WI38 (cell line): ENCODE measurements around the gene WWOX.

Experiments
- H3K4me3 ChIP-seq: 2 replicates; pipeline ENCODE4 v1.5.1; 2011; ENCODE audit warnings: low read depth, mild to moderate bottlenecking, control low read depth, low read length
- CTCF ChIP-seq: IDR thresholded peaks from 2 replicates; pipeline ENCODE4 v1.5.1; 2012; ENCODE audit warnings: low read depth, mild to moderate bottlenecking, control low read depth, low read length

The WWOX gene

GRCh38 chr16:79007614-79008013, 908.2 kb downstream of the WWOX start:
- no peak overlapping the region for H3K4me3 ChIP-seq
- no peak for TF ChIP-seq CTCF

DNA sequence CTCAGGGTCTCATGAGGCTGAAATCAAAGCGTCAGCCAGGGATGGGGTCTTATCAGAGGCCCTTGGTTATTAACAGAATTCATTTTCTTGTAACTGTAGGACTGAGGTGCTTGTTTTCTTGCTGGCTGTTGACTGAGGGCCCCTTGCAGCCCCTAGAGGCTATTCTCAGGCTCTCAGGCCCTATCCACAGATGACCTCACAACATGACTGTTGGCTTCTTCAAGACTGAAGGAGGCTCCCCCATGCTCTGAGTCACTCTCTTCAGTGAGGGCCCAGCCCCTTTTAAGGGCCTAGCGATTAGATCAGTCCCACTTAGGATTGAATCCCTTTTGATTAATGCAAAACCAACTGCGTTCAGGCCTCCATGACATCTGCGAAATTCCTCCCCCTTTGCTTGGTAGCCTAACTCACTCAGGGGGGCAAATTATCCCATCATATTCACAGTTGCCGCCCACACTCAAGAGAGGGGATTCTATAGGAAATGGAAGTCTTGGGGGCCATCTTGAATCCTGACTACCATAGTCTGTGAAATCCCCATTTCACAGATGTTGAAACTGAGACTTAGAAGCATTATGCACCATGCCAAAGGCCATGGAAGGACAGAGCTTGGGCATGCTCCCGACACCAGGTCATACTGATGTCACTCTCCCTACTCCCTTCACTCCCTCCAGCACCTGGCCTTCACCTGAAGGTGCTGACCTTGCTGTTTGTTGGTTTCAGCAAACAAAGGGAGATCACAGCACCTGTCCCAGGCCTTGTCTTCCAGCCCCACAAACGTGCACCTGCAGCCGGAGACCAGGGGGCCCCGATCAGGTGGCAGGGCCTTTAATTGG, 908.8 kb downstream of the WWOX start:
- TF ChIP-seq CTCF, result no peak
- no peak overlapping the region for H3K4me3 ChIP-seq

GRCh38 chr16:79008869-79009179, 909.4 kb downstream of the WWOX start:
- H3K4me3 ChIP-seq, result no peak overlapping the region
- no peak for TF ChIP-seq CTCF

GRCh38 chr16:79009896-79010295, 910.4 kb downstream of the WWOX start:
- H3K4me3 ChIP-seq, result no peak overlapping the region
- TF ChIP-seq CTCF, result no peak

DNA sequence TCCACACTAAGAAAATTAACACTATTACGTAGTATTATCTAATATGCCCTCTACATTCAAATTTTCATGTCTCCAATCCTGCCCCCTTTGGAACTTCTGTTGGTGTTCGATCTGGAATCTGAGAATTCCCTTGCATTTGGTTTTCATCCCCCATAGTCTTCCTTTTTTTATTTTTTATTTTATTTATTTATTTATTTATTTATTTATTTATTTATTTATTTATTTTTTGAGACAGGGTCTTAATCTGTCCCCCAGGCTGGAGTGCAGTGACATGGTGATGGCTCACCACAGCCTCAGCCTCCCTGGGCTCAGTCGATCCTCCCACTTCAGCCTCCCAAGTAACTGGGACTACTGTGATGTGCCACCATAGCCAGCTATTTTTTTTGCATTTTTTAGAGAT, 911.8 kb downstream of the WWOX start:
- no peak overlapping the region for H3K4me3 ChIP-seq
- TF ChIP-seq CTCF, result no peak

DNA sequence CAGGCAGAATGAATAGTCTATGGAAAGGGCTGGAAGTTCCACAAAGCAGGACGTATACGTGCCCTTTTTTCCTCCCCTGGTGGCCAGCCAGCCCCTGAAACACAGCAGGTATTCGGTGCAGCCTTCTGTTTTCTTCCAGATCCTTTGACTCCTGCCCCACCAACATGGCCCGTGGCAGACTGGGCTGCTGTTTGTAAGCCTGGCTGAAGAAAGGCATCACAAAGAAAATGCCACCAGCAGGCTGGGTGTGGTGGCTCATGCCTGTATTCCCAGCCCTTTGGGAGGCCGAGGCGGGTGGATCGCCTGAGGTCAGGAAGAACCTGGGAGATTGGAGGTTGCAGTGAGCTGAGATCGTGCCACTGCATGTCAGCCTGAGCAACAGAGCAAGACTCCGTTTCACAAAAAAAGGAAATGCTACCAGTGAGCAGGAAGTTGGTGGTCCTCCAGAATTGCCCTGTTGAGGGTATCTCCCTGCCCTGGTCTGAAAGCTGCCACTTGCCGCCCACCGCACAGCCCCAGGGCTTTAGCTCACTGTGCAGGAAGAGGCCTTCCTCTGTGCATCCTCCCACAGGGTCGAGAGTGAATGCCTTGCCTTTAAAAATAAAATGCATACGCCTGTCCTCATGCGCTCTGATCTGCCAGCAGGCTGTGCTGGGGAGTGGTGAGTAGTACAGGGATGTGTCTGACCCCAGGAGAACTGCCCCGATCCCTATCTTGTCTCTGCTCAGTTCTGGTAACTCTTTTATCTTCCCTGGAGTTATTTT, 913.4 kb downstream of the WWOX start:
- no peak for TF ChIP-seq CTCF

More for the DNA sequence above, 913.4 kb downstream of the WWOX start:
- H3K4me3 ChIP-seq, result no peak overlapping the region
